Astrocyte of the cerebellum (primary cell): ENCODE results near the gene SSH2.
A peak's percentile ranks its signal among the peaks of the same experiment; 100 is the strongest.

Experiments
- DNase-seq: peaks from one replicate; pipeline ENCODE4 v3.0.0-alpha.2; 2011; ENCODE audit warnings: low read depth
- H3K4me3 ChIP-seq: 2 replicates; pipeline ENCODE4 v1.5.1; 2011; ENCODE audit warnings: mild to moderate bottlenecking, low read depth, low read length, moderate library complexity
- in situ Hi-C: cut with HindIII; loops from 2 replicates; pipeline ENCODE4 v1.10.0; 2017; ENCODE audit warnings: low sequenced_read_pairs
- TF ChIP-seq, protein P1 (sequence below): IDR thresholded peaks from 2 replicates; pipeline ENCODE4 v1.5.1; 2012; ENCODE audit warnings: low read length, low read depth, moderate library complexity, mild to moderate bottlenecking; ENCODE audit errors: missing control alignments

Gene SSH2

DNA sequence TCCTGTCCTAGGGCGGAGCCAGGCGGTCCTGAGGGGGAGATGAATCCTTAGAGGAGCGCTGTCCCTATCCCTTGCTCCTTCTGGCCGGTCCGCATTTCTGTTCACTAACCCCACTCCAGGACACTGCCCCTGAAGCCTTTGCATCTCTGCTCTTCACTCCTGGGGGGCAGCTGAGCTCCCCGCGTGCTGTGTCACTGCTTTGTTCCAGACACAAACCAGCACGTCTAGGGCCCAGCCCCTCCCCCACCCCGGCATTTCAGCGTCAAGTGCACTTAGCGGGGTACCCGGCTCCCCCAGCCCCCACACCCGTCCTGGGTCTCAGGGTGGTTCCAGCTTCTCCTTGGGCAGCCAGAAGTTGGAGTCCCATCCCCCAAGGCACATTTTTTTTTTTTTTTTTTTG, 316.2 kb downstream of the SSH2 start:
- no peak for DNase-seq
- H3K4me3 ChIP-seq, result no peak overlapping the region
- in situ Hi-C loops, result no loop called here
- TF ChIP-seq, protein P1, sequence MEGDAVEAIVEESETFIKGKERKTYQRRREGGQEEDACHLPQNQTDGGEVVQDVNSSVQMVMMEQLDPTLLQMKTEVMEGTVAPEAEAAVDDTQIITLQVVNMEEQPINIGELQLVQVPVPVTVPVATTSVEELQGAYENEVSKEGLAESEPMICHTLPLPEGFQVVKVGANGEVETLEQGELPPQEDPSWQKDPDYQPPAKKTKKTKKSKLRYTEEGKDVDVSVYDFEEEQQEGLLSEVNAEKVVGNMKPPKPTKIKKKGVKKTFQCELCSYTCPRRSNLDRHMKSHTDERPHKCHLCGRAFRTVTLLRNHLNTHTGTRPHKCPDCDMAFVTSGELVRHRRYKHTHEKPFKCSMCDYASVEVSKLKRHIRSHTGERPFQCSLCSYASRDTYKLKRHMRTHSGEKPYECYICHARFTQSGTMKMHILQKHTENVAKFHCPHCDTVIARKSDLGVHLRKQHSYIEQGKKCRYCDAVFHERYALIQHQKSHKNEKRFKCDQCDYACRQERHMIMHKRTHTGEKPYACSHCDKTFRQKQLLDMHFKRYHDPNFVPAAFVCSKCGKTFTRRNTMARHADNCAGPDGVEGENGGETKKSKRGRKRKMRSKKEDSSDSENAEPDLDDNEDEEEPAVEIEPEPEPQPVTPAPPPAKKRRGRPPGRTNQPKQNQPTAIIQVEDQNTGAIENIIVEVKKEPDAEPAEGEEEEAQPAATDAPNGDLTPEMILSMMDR, result no peak

DNA sequence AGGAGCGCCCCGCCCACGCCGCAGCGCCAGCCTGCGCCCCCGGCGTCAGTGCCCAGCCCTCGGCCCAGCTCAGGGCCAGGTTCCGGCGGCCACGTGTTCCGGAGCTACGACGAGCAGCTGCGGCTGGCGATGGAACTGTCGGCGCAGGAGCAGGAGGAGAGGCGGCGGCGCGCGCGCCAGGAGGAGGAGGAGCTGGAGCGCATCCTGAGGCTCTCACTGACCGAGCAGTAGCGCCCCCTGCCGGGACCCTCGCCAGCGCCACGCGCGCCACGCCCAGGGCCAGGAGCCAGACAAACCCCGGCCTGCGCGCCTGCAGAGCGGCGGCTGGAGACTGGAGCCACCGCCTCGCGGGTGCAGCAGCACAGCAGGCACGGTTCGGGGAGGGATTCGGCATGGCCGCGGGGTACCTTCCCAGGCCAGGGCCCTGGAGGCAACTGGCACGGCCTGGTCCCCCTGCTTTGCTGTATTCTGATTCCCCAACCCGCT, 316.6 kb downstream of the SSH2 start:
- no peak overlapping the region for H3K4me3 ChIP-seq
- in situ Hi-C loops, result no loop called here
- DNase-seq, result peak; percentile 39
- TF ChIP-seq, protein P1, result peak; percentile 75

DNA sequence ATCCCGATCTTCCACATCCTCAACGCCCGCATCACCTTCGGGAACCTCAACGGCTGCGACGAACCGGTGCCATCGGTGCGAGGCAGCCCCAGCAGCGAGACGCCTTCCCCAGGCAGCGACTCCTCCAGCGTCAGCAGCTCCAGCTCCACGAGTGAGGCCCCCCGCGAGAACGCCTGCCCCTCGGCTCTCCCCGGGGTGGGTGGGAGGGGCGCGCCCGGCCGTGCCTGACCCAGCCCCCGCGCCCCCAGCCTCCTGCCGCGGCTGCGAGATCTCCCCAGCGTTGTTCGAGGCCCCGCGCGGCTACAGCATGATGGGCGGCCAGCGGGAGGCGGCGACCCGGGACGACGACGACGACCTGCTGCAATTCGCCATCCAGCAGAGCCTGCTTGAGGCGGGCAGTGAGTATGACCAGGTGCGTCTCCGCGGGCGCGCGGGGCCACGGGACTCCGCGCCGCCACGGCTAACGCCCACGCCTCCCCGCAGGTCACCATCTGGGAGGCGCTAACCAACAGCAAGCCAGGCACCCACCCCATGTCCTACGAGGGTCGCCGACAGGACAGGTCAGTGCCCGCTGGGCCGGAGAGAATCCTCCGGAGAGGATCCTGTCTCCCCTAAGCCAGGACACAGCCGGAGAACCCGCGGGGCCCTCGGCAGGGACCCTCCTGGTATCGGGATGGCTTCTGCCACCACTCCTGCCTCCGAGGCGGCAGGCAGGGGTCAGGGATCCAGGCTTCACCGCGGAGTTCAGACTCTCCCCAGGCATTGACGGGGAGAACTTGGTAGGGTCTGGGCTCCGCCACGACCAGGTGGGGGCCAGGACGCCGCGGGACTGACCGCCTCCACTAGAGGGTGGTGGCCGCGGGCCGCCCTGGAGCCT, 317.4 kb downstream of the SSH2 start:
- no peak overlapping the region for H3K4me3 ChIP-seq
- TF ChIP-seq, protein P1, result no peak
- no peak for DNase-seq
- in situ Hi-C loops, result no loop called here

DNA sequence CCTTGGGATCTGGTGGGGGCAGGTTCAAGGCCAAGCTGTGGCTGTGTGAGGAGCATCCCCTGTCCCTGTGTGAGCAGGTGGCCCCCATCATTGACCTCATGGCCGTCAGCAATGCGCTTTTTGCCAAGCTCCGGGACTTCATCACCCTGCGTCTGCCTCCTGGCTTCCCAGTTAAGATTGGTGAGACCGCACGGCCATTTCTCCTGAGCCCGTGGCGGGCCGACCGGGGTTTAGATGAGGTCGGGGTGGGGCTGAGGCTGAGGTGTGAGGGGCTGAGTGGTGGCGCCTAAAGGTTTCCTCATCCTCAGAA, 318.0 kb downstream of the SSH2 start:
- TF ChIP-seq, protein P1, result no peak
- in situ Hi-C loops, result no loop called here
- no peak for DNase-seq
- H3K4me3 ChIP-seq, result no peak overlapping the region

DNA sequence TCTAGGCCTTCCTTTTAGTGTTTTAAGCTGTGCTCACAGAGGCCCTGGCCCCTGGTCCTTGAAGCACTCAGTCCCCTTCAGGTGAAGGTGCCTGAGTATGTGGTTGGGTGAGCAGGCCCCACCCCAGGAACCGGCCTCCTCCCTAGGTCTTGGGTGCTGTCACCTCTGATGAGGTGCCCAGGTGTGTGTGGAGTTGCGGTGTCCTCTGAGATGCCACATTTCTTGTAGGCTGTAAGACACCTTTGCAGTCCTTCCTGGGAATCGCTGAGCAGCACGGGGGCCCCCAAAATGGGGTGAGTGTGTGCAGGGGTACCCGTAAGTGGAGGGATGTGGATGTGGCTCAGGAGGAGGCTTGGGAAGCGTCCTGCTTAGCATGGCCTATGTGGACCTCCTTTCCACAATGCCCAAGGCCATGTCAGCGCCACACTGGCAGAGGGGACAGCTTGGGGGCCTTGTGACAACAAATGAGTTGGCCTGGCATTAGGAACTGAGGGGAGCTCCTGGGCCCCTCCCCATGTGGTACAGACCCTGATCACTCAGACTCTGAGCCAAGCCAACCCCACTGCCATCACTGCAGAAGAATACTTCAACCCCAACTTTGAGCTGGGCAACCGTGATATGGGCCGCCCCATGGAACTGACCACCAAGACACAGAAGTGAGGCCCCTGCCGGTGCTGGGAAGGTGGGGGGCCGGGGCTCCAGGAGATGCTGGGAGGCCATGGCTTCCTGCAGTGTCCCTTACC, 318.5 kb downstream of the SSH2 start:
- in situ Hi-C loops, result no loop called here
- TF ChIP-seq, protein P1, result no peak
- no peak overlapping the region for H3K4me3 ChIP-seq
- no peak for DNase-seq

DNA sequence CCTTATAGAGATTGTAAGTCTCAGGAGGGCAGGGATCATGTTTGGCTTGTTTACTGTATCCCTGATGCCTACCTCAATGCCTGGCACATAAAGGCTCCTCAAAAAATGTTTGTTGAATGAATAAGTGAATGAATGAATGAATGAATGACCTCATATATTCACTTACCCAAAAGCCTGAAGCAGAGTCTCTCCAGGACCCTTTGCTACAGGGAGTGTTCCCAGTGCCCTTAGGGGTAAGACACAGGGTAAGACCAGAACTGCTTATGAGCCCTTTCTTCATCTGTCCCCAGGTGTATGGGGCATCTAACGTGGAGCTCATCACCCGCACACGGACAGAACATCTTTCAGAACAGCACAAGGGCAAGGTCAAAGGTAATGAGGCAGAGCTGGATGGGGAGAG, 319.6 kb downstream of the SSH2 start:
- TF ChIP-seq, protein P1, result no peak
- DNase-seq, result no peak
- no peak overlapping the region for H3K4me3 ChIP-seq
- in situ Hi-C loops, result no loop called here
